K562 (cell line): ENCODE data around the gene ATP5MC3.

Experiments
- CHD1 ChIP-seq: fragments of 200-600 bp; sonication (generic); IDR thresholded peaks from one replicate; pipeline ENCODE4 v1.6.1; 2012; ENCODE audit warnings: mild to moderate bottlenecking, moderate library complexity, low read length, inconsistent platforms
- THAP7 ChIP-seq: fragments of 250-450 bp; sonication (Bioruptor Pico); IDR thresholded peaks from 2 replicates; pipeline ENCODE4 v1.5.0; 2021
- ZBTB34 ChIP-seq: fragments of 250-450 bp; sonication (Bioruptor Pico); IDR thresholded peaks from 2 replicates; pipeline ENCODE4 v1.8.0; 2021; ENCODE audit warnings: mild to moderate bottlenecking, moderate library complexity

- no peak for TF ChIP-seq ZBTB34 (CRISPR knock-in tag)
- no peak for TF ChIP-seq THAP7 (CRISPR knock-in tag)
- TF ChIP-seq CHD1 = no peak
Observed at GRCh38 chr2:175203621-175204496, 22.3 kb upstream of the ATP5MC3 start.
